Measurements from ENCODE around the gene IVD. TPM values are rescaled to one million over a fixed set of nuclear protein-coding genes. Genes with fewer than 3 reads are reported as not detected.

IVD gene
- polyA plus RNA-seq (2011; rRNA removed) (48.6 and 63.9 TPM in 2 replicates), polyA minus RNA-seq (2011; rRNA and poly(A)+ RNA removed) (36.4 and 62.5 TPM in 2 replicates)

DNA sequence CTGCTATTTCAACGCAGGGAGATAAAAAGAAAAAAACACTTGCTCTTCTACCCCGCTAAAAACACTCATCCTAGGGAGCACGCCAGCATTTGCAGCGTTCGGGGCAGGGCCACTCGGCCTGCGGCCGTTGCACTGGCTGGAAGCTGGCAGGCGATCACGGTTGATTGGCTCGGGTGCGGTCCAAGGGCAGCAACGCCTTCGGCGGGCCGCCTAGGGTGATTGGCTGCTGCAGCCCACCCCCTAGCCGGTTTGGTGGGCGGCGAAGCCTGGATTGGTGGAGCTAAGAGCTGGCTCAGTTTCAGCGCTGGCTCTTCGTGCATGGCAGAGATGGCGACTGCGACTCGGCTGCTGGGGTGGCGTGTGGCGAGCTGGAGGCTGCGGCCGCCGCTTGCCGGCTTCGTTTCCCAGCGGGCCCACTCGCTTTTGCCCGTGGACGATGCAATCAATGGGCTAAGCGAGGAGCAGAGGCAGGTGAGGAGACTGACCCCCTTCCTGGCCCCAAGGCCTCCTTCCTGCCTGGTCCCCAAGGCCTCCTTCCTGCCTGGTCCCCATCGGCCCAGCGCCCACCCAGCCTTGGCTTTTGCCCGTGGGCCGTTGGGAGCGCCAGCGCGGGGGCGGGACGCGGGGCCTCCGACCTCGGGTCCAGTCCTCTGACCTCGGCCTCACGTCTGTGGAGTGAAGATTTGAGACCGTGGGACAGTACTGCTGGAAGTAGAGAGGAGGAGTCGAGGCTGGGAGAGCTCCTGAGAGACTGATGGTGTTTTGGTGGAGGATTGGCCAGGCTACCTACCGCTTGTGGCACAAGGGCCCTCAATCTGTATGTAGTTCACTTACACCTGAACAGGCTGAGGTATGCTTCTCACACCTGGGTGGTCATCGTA lies at the start of gene IVD:
Gene IVD, plus strand, starts transcription at position 295 of the 881 bp plus-strand sequence. Its CDS starts 33 bp downstream, at position 328.
- H3K4me3 ChIP-seq (ENCODE audit: low read depth, low read length): peak within 1 kb of the TSS; percentile 84
- ChIA-PET CTCF (interaction anchor here (0.8 to 4.3 kb wide), 9 partner anchors 12 to 132 kb away, joined by 3 to 31 read pairs (median 5); partner anchors contain the start of gene INAFM2), POLR2A (interaction anchor here (0.9 kb wide), 1 partner anchor 65 kb away, joined by 4 read pairs; the partner anchor contains the start of gene CCDC9B)
- peaks cover 10% of the 10 kb centered on the region for H3K36me3 ChIP-seq (ENCODE audit: control insufficient read depth, insufficient read depth, low read length)
- no peaks in the 10 kb centered on the region for H3K27me3 ChIP-seq (ENCODE audit: control insufficient read depth, insufficient read depth, low read length)
- no peak for TF ChIP-seq CTCF (IDR thresholded peaks at IDR 0.05; ENCODE audit: insufficient read depth, low read depth, low read length)
- DNase-seq (ENCODE audit: low read depth): peak; percentile 81

DNA sequence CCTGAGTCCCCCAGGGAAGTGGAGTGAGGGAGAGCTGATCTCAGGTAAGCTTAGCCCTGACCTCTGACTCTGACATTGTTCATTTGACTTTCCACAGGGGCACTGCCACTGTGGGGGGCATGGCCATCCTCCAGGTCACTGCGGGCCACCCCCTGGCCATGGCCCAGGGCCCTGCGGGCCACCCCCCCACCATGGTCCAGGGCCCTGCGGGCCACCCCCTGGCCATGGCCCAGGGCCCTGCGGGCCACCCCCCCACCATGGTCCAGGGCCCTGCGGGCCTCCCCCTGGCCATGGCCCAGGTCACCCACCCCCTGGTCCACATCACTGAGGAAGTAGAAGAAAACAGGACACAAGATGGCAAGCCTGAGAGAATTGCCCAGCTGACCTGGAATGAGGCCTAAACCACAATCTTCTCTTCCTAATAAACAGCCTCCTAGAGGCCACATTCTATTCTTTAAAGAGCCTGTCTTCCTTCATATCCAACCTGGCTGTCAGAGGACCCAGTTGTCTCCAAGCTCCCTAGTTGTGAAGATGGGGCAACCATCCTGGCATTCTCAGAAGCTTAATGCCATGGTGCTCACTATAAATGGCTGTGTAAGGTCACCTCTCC lies 49.5 kb upstream of the IVD start:
- CTCF ChIA-PET: interaction anchor here (0.8 to 11.3 kb wide), 6 partner anchors 11 to 82 kb away, joined by 3 to 112 read pairs (median 5); partner anchors contain the start of gene CCDC9B
- POLR2A ChIA-PET: no interaction called here
- no peaks in the 10 kb centered on the region for H3K36me3 ChIP-seq (ENCODE audit: control insufficient read depth, insufficient read depth, low read length)
- H3K27me3 ChIP-seq (ENCODE audit: control insufficient read depth, insufficient read depth, low read length): peaks cover 15% of the 10 kb centered on the region
- no peak for TF ChIP-seq CTCF (IDR thresholded peaks at IDR 0.05; ENCODE audit: insufficient read depth, low read depth, low read length)
- no peak overlapping the region for H3K4me3 ChIP-seq (ENCODE audit: low read depth, low read length)
- DNase-seq (ENCODE audit: low read depth): no peak

GRCh38 chr15:40357246-40357645 lies 48.3 kb upstream of the IVD start:
- Histone ChIP-seq H3K27me3 (ENCODE audit: control insufficient read depth, insufficient read depth, low read length) (peaks cover 19% of the 10 kb centered on the region), H3K4me3 (ENCODE audit: low read depth, low read length) (no peak overlapping the region), H3K36me3 (ENCODE audit: control insufficient read depth, insufficient read depth, low read length) (no peaks in the 10 kb centered on the region)
- no peak for TF ChIP-seq CTCF (IDR thresholded peaks at IDR 0.05; ENCODE audit: insufficient read depth, low read depth, low read length)
- DNase-seq (ENCODE audit: low read depth): no peak
- POLR2A ChIA-PET: no interaction called here
- CTCF ChIA-PET: interaction anchor here (1.3 to 11.3 kb wide), 2 partner anchors 11 to 16 kb away, joined by 5 to 112 read pairs; partner anchors contain the start of gene CCDC9B

GRCh38 chr15:40357723-40358470 lies 47.7 kb upstream of the IVD start, which contains the start of gene DISP2:
Gene DISP2, plus strand, starts transcription at chr15:40358219. Its CDS starts 103 bp downstream, at chr15:40358322.
- CTCF ChIA-PET: interaction anchor here (0.6 to 11.3 kb wide), 4 partner anchors 11 to 75 kb away, joined by 3 to 112 read pairs (median 4); partner anchors contain the start of genes ANKRD63 and CCDC9B
- H3K27me3 ChIP-seq (ENCODE audit: control insufficient read depth, insufficient read depth, low read length): peaks cover 17% of the 10 kb centered on the region
- peak within 1 kb of the TSS; percentile 51 for H3K4me3 ChIP-seq (ENCODE audit: low read depth, low read length)
- POLR2A ChIA-PET: no interaction called here
- H3K36me3 ChIP-seq (ENCODE audit: control insufficient read depth, insufficient read depth, low read length): no peaks in the 10 kb centered on the region
- TF ChIP-seq CTCF (IDR thresholded peaks at IDR 0.05; ENCODE audit: insufficient read depth, low read depth, low read length): no peak
- DNase-seq (ENCODE audit: low read depth): no peak
